H1 (cell line): ENCODE measurements around the gene CPA1. TPM values are rescaled to one million over a fixed set of nuclear protein-coding genes. Genes with fewer than 3 reads are reported as not detected.

ENCODE experiments used
- CTCF ChIA-PET: fragments of 300-600 bp; sonication (Branson Sonifier 250); formaldehyde crosslinking; loops from one replicate; lab custom pipeline; 2021; ENCODE audit not compliant: partially characterized antibody; lab: Charles Lee
- POLR2A ChIA-PET: fragments of 300-600 bp; sonication (Branson Sonifier 250); formaldehyde crosslinking; loops from one replicate; lab custom pipeline; 2021; ENCODE audit warnings: inconsistent platforms; ENCODE audit not compliant: partially characterized antibody; lab: Charles Lee
- DNase-seq, 2 experiments: peaks; one replicate each; pipeline versions ENCODE4 v3.0.0 to v3.0.0-alpha.2; 2010 to 2022; ENCODE audit warnings: low spot score in 2 of 2, low read depth in 1 of 2, mixed read lengths in 1 of 2
- FAIRE-seq: peaks from 2 replicates; lab custom pipeline; 2011; peaks lifted over from hg19 to GRCh38; lab: Jason Lieb, UNC
- H2AFZ ChIP-seq: 2 replicates; pipeline ENCODE4 v1.8.1; 2012; ENCODE audit warnings: low read length, inconsistent platforms
- H2AK5ac ChIP-seq: 2 replicates; pipeline ENCODE4 v1.6.1; 2013; ENCODE audit warnings: low read depth, low read length
- H2BK120ac ChIP-seq: replicated peaks from 2 replicates; pipeline ENCODE3; 2013; ENCODE audit warnings: low read depth, low read length, inconsistent platforms
- H2BK12ac ChIP-seq: 2 replicates; pipeline ENCODE4 v1.6.1; 2013; ENCODE audit warnings: low read depth, low read length
- H2BK15ac ChIP-seq: 2 replicates; pipeline ENCODE4 v1.6.1; 2013; ENCODE audit warnings: low read length
- H2BK20ac ChIP-seq: 2 replicates; pipeline ENCODE4 v1.6.1; 2013; ENCODE audit warnings: low read length
- H2BK5ac ChIP-seq: 2 replicates; pipeline ENCODE4 v1.6.1; 2013; ENCODE audit warnings: low read depth, low read length
- H3K14ac ChIP-seq: 2 replicates; pipeline ENCODE4 v1.6.1; 2013; ENCODE audit warnings: inconsistent platforms; ENCODE audit not compliant: insufficient read length
- H3K18ac ChIP-seq: 2 replicates; pipeline ENCODE4 v1.6.1; 2013; ENCODE audit warnings: low read length; ENCODE audit errors: extremely low read depth
- H3K23ac ChIP-seq: 2 replicates; pipeline ENCODE4 v1.6.1; 2013; ENCODE audit warnings: inconsistent platforms; ENCODE audit not compliant: insufficient read length
- H3K23me2 ChIP-seq: 2 replicates; pipeline ENCODE4 v1.6.1; 2013; ENCODE audit warnings: low read depth, low read length
- H3K27ac ChIP-seq: 2 replicates; pipeline ENCODE4 v1.6.1; 2011; ENCODE audit warnings: low read depth, low read length, inconsistent platforms
- H3K27me3 ChIP-seq, 4 experiments: replicated peaks in 1 of 4; 1 replicate in 1 of 4; 2 replicates in 3 of 4; pipeline versions ENCODE4 v1.6.1 to v1.8.1; 2011 to 2013; ENCODE audit warnings: low read length in 3 of 4, mild to moderate bottlenecking in 3 of 4, inconsistent platforms in 2 of 4, mixed read lengths in 2 of 4, moderate library complexity in 1 of 4; ENCODE audit not compliant: control insufficient read depth in 3 of 4, insufficient read depth in 3 of 4; ENCODE audit errors: extremely low read depth in 1 of 4
- H3K36me3 ChIP-seq, 4 experiments: 2 replicates each; pipeline versions ENCODE4 v1.6.1 to v1.8.1; 2011 to 2013; ENCODE audit warnings: mild to moderate bottlenecking in 4 of 4, low read length in 3 of 4, moderate library complexity in 2 of 4, control low read depth in 1 of 4, inconsistent platforms in 1 of 4; ENCODE audit not compliant: insufficient read depth in 4 of 4, control insufficient read depth in 2 of 4
- H3K4ac ChIP-seq: replicated peaks from 2 replicates; pipeline ENCODE3; 2013; ENCODE audit warnings: low read length, low read depth, mixed read lengths, inconsistent platforms; ENCODE audit not compliant: insufficient read length
- H3K4me1 ChIP-seq, 4 experiments: replicated peaks in 1 of 4; 1 replicate in 1 of 4; 2 replicates in 3 of 4; pipeline versions ENCODE4 v1.6.1 to v1.8.1; 2011 to 2013; ENCODE audit warnings: low read length in 3 of 4, inconsistent platforms in 2 of 4, mixed read lengths in 1 of 4; ENCODE audit not compliant: insufficient read depth in 4 of 4, control insufficient read depth in 3 of 4
- H3K4me2 ChIP-seq, 2 experiments: 2 replicates each; pipeline versions ENCODE4 v1.6.1 to v1.8.1; 2011 to 2013; ENCODE audit warnings: low read depth in 2 of 2, low read length in 2 of 2, control low read depth in 1 of 2, inconsistent platforms in 1 of 2, mild to moderate bottlenecking in 1 of 2; ENCODE audit not compliant: insufficient read depth in 1 of 2
- H3K4me3 ChIP-seq, 4 experiments: fragments of 200-600, 300-600 bp in 1 of 4; sonication (generic), shearing (Covaris generic), sonication (Bioruptor Twin) in 1 of 4; 2 replicates each; pipeline versions ENCODE4 v1.5.1 to v1.8.1; 2011 to 2016; ENCODE audit warnings: low read length in 4 of 4, low read depth in 3 of 4, control low read depth in 2 of 4, inconsistent platforms in 2 of 4, mild to moderate bottlenecking in 2 of 4, mixed read lengths in 1 of 4, moderate library complexity in 1 of 4; ENCODE audit not compliant: insufficient read depth in 2 of 4; ENCODE audit errors: extremely low read depth in 1 of 4
- H3K56ac ChIP-seq: replicated peaks from 2 replicates; pipeline ENCODE3; 2013; ENCODE audit warnings: low read depth, mild to moderate bottlenecking, mixed read lengths, low read length, inconsistent platforms; ENCODE audit not compliant: insufficient read length
- H3K79me1 ChIP-seq: 2 replicates; pipeline ENCODE4 v1.6.1; 2013; ENCODE audit warnings: low read depth, low read length, control low read depth
- H3K79me2 ChIP-seq, 2 experiments: 2 replicates each; pipeline versions ENCODE4 v1.6.1 to v1.8.1; 2012 to 2013; ENCODE audit warnings: low read length in 2 of 2, mild to moderate bottlenecking in 2 of 2, inconsistent platforms in 1 of 2; ENCODE audit not compliant: insufficient read depth in 2 of 2, control insufficient read depth in 1 of 2
- H3K9ac ChIP-seq, 4 experiments: replicated peaks in 1 of 4; 1 replicate in 1 of 4; 2 replicates in 3 of 4; pipeline versions ENCODE4 v1.6.1 to v1.8.1; 2011 to 2013; ENCODE audit warnings: low read depth in 3 of 4, low read length in 3 of 4, control low read depth in 2 of 4, mild to moderate bottlenecking in 2 of 4, moderate library complexity in 2 of 4, inconsistent platforms in 1 of 4; ENCODE audit errors: extremely low read depth in 1 of 4
- H3K9me3 ChIP-seq, 2 experiments: 2 replicates each; pipeline versions ENCODE4 v1.6.1 to v1.8.1; 2012 to 2013; ENCODE audit warnings: mild to moderate bottlenecking in 2 of 2, moderate library complexity in 2 of 2, control low read depth in 1 of 2, inconsistent platforms in 1 of 2, low read depth in 1 of 2, low read length in 1 of 2, mixed read lengths in 1 of 2; ENCODE audit not compliant: insufficient read depth in 2 of 2
- H4K20me1 ChIP-seq, 2 experiments: replicated peaks in 1 of 2; 2 replicates each; pipeline versions ENCODE3 to v1.8.1; 2011 to 2013; ENCODE audit warnings: inconsistent platforms in 2 of 2, low read length in 2 of 2, mild to moderate bottlenecking in 1 of 2; ENCODE audit not compliant: insufficient read depth in 2 of 2, control insufficient read depth in 1 of 2
- H4K5ac ChIP-seq: 2 replicates; pipeline ENCODE4 v1.6.1; 2013; ENCODE audit warnings: low read length, low read depth, mixed read lengths, inconsistent platforms; ENCODE audit not compliant: insufficient read length
- H4K8ac ChIP-seq: 2 replicates; pipeline ENCODE4 v1.8.0; 2013; ENCODE audit warnings: mild to moderate bottlenecking, moderate library complexity, low read length, inconsistent platforms; ENCODE audit not compliant: insufficient read depth; ENCODE audit errors: extremely low read depth
- H4K91ac ChIP-seq: replicated peaks from 2 replicates; pipeline ENCODE3; 2013; ENCODE audit warnings: low read length, mixed read lengths, inconsistent platforms; ENCODE audit not compliant: insufficient read length
- BCL11A ChIP-seq, 2 experiments: IDR thresholded peaks; one replicate each; pipeline ENCODE4 v1.6.1; 2011; ENCODE audit warnings: low read depth in 2 of 2, low read length in 2 of 2, mild to moderate bottlenecking in 2 of 2
- BRCA1 ChIP-seq: IDR thresholded peaks from 2 replicates; pipeline ENCODE4 v1.6.1; 2012; ENCODE audit warnings: low read depth, low read length, improper control_type of control experiment
- GTF2F1 ChIP-seq: IDR thresholded peaks from 2 replicates; pipeline ENCODE4 v1.6.1; 2012; ENCODE audit warnings: low read depth, low read length, improper control_type of control experiment, borderline replicate concordance
- HDAC2 ChIP-seq, 2 experiments: fragments of 300-600 bp in 1 of 2; sonication (generic) in 1 of 2; IDR thresholded peaks; 2 replicates each; pipeline ENCODE4 v1.6.1; 2011 to 2012; ENCODE audit warnings: low read depth in 2 of 2, low read length in 2 of 2, mild to moderate bottlenecking in 2 of 2, moderate library complexity in 2 of 2, borderline replicate concordance in 1 of 2, inconsistent platforms in 1 of 2
- NRF1 ChIP-seq: IDR thresholded peaks from 2 replicates; pipeline ENCODE4 v1.6.1; 2011; ENCODE audit warnings: mild to moderate bottlenecking, low read depth, low read length, improper control_type of control experiment
- SRF ChIP-seq: IDR thresholded peaks from 2 replicates; pipeline ENCODE4 v1.6.1; 2011; ENCODE audit warnings: mild to moderate bottlenecking, low read depth, low read length, moderate library complexity
- WGBS, 2 experiments: shearing (Covaris generic) in 1 of 2; methylation state at CpG; one replicate each; pipeline versions ENCODE4 v1.1.6 to v1.1.7; 2013 to 2015; ENCODE audit warnings: low lambda C conversion rate in 2 of 2, mixed read lengths in 2 of 2, inconsistent platforms in 1 of 2, low coverage in 1 of 2, missing lambda C conversion rate in 1 of 2; ENCODE audit not compliant: insufficient replicate concordance in 2 of 2, insufficient coverage in 1 of 2, insufficient read length in 1 of 2; ENCODE audit errors: extremely low coverage in 1 of 2, missing lambda C conversion rate in 1 of 2; 5-methylcytosine and 5-hydroxymethylcytosine counted together
- polyA plus RNA-seq, 7 experiments: library from polyadenylated mRNA; depleted of rRNA in 3 of 7; stranded (reverse) in 5 of 7; unstranded in 2 of 7; fragments of >200 nt in 5 of 7; fragments of 200-250 nt in 2 of 7; gene quantifications; 1 replicate in 5 of 7; 2 replicates in 1 of 7; 4 replicates in 1 of 7; pipeline versions ENCODE4 v1.2.1 to v1.2.3, GENCODE V29; 2011 to 2013; ENCODE audit warnings: missing spikeins in 2 of 7, mixed read lengths in 2 of 7
- total RNA-seq: library from RNA; stranded (reverse); fragmentation: NEBNext Ultra II Directional; extraction: Animal tissue kit (Norgen Biotek cat#: 25700); gene quantifications from 2 replicates; pipeline ENCODE4 v1.2.1, GENCODE V29; 2021

CPA1 gene
- total and polyA plus RNA-seq, 2 of the 8 experiments (the other 6 are each of a cell fraction or from before 2014, with no cell fraction given): not detected

- CTCF ChIA-PET: interaction anchor here (1.0 kb wide), 1 partner anchor 134 kb away, joined by 3 read pairs; no protein-coding TSS in a partner anchor
- no peak for FAIRE-seq
Observed at GRCh38 chr7:130342701-130343380, 37.5 kb upstream of the CPA1 start.

More at GRCh38 chr7:130342701-130343380, 37.5 kb upstream of the CPA1 start:
- WGBS, 2 experiments: 68% methylated on average over 3 of the region's 3 CpGs; no CpG with 5 or more reads in 1 of the 2 experiments
- H3K27me3 ChIP-seq: no peaks in the 10 kb centered on the region
- DNase-seq: no peak
- no peak overlapping the region for H3K4me2 ChIP-seq
- H3K14ac ChIP-seq: no peak overlapping the region
- peaks cover 2 to 12% (median 8%) of the 10 kb centered on the region in 4 experiments for H3K4me1 ChIP-seq
- no peak overlapping the region for H2BK15ac ChIP-seq
- no peak overlapping the region for H2BK5ac ChIP-seq
- no peak overlapping the region for H2BK120ac ChIP-seq
- H3K23me2 ChIP-seq: no peaks in the 10 kb centered on the region
- H4K20me1 ChIP-seq: no peaks in the 10 kb centered on the region
- H3K9ac ChIP-seq: no peak overlapping the region
- H3K27ac ChIP-seq: no peak overlapping the region
- no peak overlapping the region for H3K23ac ChIP-seq
- no peak overlapping the region for H4K5ac ChIP-seq
- TF ChIP-seq HDAC2 (IDR thresholded peaks at IDR 0.05; ENCODE audit: borderline replicate concordance in 1 of 2, low read depth in 2 of 2, low read length in 2 of 2): no peak
- no peak for TF ChIP-seq BCL11A (IDR thresholded peaks at IDR 0.05; ENCODE audit: low read depth in 2 of 2, low read length in 2 of 2)
- TF ChIP-seq NRF1: no peak
- no peak for TF ChIP-seq GTF2F1
- TF ChIP-seq SRF: no peak
- TF ChIP-seq BRCA1: no peak
- POLR2A ChIA-PET: interaction anchor here (0.7 kb wide), 1 partner anchor 513 kb away, joined by 3 read pairs; no protein-coding TSS in a partner anchor
- no peak overlapping the region for H3K4me3 ChIP-seq
- H2BK20ac ChIP-seq: no peak overlapping the region
- H2AK5ac ChIP-seq: no peak overlapping the region
- H3K79me1 ChIP-seq: no peaks in the 10 kb centered on the region
- no peak overlapping the region for H2AFZ ChIP-seq
- no peak overlapping the region for H3K18ac ChIP-seq
- no peak overlapping the region for H2BK12ac ChIP-seq
- no peaks in the 10 kb centered on the region for H3K36me3 ChIP-seq
- H4K8ac ChIP-seq: no peak overlapping the region
- no peaks in the 10 kb centered on the region for H3K79me2 ChIP-seq
- no peak overlapping the region for H4K91ac ChIP-seq
- no peaks in the 10 kb centered on the region for H3K9me3 ChIP-seq
- no peak overlapping the region for H3K56ac ChIP-seq
- no peak overlapping the region for H3K4ac ChIP-seq
